ENCODE data around the gene CTSL.
A peak's percentile ranks its signal among the peaks of the same experiment; 100 is the strongest.

The CTSL gene

GRCh38 chr9:87725900-87726709, at the start of gene CTSL:
Gene CTSL (plus strand): TSS chr9:87726119. CDS start chr9:87727604, 1,485 bp downstream.
- peak; percentile 17 to 61 (median 27) for DNase-seq

- DNase-seq, result no peak
Observed at GRCh38 chr9:87676976-87677775, 48.7 kb upstream of the CTSL start.

DNA sequence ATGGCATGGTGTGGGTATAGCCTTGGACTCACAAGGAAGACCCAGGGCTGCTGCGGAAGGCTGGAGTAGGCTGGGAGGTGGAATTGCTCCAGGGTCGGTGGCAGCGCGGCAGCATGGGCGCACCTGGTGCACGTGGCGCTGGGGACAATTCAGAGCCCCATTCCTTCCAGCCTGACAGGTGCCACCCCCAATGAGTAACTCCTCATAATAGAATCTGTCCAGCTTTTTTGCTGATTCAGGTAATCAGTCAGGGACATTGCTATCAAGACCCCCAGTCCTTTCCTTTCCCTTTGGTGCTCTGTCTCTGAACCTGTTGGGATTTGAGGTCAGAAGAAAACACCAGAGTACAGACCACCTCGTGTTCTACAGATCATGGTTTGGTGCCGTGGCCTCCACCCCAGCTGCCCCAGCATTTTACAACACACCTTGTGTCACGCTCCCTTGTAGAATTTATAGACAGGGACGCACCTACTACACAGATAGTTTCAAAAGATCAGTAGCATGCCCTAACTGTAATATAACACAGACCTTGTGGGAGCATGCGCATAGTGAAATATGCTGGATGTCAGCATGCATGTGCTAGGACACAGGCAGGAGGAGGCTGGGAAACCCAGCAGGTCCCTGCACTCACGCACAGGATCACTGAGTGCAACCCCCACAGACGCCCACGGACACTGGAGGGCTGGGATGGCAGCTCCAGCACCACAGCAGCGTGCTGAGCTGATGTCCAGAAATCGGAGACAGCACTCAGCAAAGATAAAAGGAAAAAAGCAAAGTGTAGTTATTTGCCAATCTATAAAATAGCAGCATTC, 47.9 kb upstream of the CTSL start:
- DNase-seq, result no peak

GRCh38 chr9:87678650-87679355, 47.1 kb upstream of the CTSL start:
- peak in 1 of 4 experiments; percentile 16 for DNase-seq

DNA sequence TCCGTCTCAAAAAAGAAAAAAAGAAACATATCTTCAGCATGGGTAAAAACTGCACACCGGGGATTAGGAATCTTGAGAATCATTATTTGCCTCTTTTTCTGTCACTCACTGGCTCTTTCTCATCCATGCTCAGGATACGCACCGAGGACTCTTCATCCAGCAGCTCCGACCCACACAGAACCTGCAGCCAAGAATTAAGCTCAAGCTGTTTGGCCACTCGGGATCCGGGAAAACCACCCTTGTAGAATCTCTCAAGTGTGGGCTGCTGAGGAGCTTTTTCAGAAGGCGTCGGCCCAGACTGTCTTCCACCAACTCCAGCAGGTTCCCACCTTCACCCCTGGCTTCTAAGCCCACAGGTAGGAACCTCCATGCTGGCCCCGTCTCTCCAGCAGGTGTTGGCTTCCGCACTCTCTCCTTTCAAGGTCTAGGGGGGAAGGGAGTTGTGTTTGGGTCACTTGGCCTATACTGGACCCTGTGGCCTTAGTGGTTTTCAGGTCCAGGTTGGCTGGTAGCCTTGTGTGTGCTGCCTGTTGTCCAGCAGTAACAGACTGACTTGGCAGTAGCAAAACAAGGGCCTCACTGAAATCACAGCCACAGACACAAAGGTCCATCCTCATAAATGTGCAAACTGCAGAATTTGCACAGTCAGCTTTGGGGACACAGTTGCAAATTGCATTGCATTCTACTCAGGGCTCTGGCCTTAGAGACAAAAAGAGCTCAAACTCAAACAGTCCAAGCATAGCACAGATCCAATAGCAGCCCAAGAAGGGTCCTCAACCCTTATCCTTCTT, 44.5 kb upstream of the CTSL start:
- DNase-seq, result no peak

DNA sequence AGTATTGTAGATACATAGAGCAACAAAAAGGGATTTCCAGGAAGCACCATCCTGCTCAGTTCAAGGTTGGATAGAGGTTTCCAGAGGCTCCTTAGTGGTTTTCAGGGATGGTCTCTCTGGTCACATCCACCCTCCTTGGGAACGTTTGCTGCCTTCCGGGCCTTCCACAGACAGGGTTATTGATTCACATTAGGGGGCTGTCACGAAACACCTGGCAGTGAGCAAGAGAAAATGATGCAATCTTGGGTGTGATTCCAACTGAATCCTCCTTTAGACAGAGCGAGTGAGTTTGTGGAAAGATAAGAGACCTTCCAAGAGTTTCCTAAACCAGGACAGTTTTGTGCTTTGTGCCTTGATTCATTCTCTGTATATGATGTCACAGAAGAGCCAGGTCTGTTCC, 43.8 kb upstream of the CTSL start:
- DNase-seq, result no peak

DNA sequence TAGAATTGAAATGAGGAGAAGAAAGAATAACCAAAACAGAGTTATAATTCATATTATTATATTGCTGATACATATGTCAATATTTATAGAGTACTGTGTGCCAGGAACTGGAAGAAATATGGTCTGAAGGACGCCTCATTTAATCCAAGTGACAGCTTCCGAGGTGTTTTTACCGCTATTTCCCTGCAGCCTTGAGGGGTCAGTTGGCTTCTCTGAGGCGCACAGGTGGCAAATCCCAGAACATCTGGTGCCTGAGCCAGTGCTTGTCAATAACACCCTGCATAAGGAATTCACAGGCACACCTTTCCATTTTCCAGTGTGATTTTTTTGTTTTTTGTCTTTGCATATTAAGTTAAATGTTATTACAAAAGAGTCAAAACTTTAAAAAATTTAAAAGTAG, 43.3 kb upstream of the CTSL start:
- no peak for DNase-seq

DNA sequence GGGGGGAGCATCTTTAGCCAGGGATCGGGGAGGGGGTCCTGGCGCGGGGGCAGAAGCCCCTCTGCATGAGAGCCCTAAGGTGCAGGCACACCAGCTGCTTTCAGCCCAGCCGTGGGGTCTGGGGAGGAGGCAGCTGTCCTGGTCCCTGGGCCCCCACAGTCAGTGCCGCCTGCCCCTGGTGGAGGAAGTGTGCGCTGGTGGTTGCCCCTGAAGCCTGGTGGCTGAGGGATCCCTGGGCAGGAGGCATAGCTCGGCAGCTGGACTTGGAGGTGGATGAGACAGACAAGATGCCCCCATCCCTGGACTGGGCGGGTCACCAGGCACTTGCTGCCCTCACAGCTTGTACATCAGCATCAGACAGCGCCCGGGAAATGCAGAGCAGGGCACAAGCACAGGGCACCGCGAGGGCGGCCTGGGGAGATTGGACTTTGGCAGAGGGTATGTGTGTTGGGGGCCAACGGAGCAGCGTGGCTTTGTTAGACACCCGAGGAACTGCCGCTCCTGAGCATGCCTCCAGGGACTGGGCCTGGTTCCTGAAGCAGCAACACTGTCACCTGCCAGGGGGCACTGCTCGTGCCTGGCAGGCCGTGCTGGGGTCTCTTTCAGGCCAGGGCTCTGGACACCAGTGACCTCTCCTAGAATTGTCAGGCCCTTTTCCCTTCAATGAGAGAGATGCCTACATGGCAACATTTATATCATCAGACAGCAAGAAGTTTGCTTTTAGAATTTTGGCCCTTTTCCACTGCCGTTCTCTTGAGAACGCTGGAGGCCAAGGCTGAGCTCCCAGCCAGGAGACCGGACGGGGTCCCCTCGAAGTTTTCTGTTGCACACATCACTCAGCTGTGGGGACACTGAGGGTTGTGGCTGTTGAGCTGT, 41.9 kb upstream of the CTSL start:
- no peak for DNase-seq

DNA sequence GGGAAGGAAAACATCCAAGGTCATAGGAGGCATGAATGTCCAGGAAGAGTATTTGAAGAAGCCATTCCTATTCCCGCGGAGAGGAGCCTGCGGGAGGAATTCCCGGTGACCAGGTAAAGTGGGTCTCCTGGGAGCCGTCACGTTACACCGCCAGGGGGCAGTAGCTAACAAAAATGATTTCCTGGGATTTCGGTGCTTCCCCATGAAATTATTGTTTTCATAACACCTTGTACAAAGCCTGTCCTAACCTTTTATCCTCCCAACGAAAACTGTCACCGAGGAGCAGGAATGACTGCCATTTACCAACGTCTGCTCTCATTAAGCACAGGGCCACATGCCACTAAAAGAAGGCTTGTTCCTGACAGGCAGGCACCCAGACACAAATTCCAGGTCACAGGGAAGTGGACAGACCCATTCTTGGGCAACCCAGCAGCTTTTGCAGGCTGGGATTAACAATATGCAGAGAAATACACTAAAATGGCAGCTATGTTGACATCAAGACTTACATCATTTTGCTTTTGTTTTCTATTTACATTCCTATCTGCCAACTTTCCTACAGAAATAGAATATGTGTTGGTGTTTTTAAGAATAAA, 41.2 kb upstream of the CTSL start:
- no peak for DNase-seq

DNA sequence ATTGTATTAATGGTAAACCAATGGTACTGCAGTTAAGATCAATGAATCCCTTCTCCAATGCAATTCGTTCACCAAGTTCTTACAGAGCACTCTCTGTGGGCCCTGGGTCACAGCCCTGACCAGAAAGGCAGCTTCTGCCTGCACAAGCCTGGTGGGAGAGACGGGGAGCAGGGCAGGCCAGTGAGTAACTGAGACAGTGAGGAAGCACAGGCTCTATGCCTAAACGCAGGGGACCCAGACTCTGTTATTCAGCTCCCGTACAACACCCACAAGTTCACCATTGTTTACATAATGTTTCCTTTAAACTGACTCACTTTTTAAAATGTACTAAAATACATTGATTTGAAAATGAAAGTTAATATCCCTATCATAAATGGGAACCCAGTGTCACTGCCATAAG, 40.5 kb upstream of the CTSL start:
- no peak for DNase-seq

DNA sequence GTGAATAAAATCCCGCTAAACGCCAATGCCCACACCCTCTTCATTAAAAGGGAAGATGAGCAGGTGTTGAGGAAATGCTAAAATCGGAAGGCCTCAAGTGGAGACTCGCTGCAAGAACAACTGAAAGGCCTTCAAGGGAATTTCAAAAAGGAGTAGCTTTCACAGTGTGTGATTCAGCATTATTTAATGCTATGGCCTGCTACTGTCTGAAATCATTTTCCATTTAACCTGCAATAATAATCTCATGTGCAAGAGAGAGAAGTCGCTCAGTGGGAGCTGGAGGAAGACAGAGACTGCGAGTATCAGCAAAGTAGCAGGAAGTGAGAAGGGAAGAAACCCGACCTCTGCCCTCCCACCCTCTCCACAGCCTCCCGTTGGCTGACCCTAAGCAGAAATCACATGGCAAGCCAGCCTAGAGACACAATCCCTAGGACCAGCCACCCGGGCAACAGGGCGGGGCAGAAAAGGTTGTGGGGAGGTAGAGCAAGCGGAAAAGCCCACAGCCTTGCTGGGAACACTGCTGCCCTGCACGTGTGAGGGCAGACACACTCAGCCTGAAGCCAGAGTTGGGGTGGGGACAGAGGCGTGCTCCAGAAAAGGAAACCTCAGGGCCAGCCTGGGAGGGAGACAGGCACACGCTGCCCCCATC, 39.9 kb upstream of the CTSL start:
- no peak for DNase-seq

DNA sequence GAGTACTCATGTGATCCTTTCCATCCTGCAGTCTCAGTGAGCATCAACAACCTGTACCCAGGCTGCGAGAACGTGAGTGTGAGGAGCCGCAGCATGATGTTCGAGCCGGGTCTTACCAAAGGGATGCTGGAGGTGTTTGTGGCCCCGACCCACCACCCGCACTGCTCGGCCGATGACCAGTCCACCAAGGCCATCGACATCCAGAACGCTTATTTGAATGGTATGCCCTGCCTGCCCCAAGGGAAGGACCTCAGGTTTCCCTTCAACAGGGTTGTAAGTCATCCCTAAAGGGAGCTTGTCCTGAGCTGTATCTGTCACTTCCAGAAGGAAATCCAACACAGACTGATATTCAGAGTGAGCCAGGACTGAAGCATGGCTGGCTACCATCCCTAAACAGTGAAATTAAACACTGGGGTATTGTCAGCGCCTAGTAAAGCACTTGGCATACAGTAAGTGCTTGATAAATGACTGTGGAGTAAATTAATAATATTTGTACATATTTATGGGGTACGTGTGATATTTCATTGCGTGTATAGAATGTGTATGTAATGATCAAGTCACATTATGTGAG, 39.3 kb upstream of the CTSL start:
- DNase-seq, result no peak

GRCh38 chr9:87687207-87687606, 38.7 kb upstream of the CTSL start:
- no peak for DNase-seq

DNA sequence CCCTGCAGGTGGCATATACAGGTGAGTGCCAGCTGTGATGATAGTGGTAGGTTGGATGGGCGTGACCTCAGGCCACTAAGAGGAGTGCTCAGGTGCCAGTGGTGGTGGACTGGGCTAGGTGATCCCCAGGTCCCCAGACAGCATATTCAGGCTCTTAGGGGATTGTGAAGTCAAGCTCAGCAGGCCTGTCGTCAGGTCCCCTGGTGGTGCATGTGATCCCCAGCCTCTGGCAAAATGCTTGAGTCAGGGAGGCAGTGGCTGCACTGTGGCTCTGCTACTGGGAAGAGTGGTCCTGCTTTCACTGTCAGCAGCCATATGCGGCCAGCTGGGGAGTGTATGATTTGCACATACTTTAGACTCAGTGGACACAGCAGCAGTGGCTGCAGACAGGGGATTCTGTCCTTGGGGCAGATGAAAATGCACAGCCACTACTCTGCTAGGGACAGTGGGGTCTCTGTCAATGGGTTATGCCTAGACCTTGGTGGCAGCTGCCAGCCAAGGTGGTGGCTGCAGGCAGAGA, 31.6 kb upstream of the CTSL start:
- DNase-seq, result no peak

GRCh38 chr9:87695523-87695922, 30.4 kb upstream of the CTSL start:
- no peak for DNase-seq

DNA sequence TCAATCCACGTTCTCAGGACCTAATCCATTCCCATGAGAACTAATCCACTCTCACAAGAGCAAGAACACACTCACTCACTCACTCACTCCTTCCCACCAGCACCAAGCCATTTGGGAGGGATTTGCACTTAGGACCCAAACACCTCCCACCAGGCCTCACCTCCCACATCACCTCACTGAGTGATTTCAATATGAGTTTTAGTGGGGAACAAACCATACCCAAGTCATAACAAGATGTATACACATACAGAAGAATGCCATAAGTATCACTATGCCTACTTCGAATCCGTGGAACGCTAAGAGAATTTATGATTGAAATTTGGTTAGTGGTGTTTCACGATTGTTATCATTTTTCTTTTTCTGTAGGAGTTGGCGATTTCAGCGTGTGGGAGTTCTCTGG, 29.3 kb upstream of the CTSL start:
- no peak for DNase-seq

DNA sequence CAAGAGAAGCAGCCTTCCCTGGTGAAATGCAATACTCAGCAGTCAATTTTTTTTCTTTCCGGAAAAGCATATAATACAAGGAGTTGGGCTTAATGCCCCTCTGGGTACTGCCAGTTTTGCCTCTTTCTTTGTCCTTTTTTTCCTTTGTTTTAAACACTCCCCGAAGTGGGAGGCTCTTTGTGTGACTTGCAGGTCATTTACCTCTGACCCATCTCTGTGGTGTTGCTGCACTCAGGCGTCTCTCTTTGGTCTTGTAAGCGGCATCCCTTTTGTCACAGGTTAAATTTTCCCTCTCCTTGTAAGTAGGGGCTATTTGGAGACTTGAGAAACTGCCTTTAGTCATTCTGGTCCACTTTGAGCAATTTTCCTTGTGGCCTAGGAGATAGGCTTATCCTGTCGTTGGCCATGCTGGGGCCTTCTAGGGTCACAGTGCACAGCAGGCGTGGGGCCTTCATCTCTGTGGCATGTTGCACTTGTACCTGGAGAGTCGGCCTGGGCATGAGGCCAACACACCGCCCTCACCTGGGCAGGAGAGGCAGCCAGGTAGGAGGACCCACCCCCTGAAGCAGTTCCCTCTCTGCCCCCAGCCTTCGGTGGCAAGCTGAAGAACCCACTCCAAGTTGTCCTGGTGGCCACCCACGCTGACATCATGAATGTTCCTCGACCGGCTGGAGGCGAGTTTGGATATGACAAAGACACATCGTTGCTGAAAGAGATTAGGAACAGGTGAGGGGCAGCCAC, 27.7 kb upstream of the CTSL start:
- DNase-seq, result no peak

- no peak for DNase-seq
Observed at GRCh38 chr9:87699835-87700234, 26.1 kb upstream of the CTSL start.

DNA sequence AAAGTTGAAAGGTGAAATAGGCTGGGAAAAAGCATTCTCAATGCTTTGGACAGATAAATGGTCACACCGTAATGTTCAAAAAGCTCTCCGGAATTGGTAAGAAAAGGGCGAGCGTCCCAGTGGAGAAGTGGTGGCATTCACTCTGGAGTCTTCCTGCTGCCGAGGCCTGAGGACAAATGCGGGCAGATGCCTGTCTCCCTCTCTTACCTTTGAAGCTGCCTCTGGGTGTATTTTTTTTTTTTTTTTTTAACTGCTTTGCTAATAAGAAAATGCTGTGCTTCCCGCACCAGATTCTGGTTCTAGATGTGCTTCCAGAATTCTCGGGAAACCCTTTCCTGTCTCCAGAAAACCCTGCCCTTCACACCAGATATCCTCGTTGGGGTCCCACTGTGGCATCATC, 24.4 kb upstream of the CTSL start:
- no peak for DNase-seq

Data from activated naive CD4-positive, alpha-beta T cell (primary cell).